ENCODE data around the gene SRGAP2B.
"Not testable (repeated sequence)": the region's sequence is repeated elsewhere in the genome, so short reads cannot be mapped to it uniquely, and the experiment has no call there.

SRGAP2B gene

DNA sequence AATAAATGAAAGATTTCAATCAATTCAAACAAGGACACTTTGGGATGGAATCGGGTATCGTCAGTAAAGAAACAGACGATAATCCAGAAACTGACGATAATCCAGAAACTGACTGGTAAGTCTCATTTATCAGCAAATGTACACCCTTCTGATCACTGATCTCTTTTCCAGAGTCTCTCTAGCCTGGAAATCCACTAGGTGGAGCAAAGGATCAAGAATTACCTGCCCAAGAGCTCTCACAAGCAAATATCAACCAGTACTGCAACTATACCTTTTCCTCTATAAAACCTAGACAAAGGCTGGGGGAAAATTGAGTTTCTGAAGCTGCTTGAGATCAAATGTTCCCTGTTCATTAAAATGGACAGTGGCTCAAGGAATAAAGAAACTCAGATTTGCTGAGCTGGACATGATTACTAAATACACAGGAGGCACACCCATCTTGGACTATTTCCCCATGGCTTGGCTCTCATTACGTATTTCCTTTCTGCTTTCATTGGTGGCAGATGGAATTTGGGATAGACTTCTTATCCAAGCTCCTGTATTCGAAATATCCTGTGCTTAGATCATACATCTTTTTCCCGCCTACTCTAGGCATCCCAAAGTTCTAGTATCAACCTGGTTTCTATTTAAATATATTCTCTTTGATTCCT lies 29.0 kb upstream of the SRGAP2B start:
- CTCF ChIA-PET; DNase-seq; H3K4me1 ChIP-seq (ENCODE audit: control extremely low read depth in 1 of 4, control insufficient read depth in 4 of 4, insufficient read depth in 4 of 4, low read length in 3 of 4); H3K27me3 ChIP-seq (replicated peaks in 2 of 5; ENCODE audit: control insufficient read depth in 4 of 5, insufficient read depth in 5 of 5, low read length in 4 of 5); H3K9me3 ChIP-seq (ENCODE audit: control extremely low read depth in 1 of 5, control insufficient read depth in 4 of 5, insufficient read depth in 2 of 5, low read depth in 1 of 5, low read length in 4 of 5); H3K36me3 ChIP-seq (ENCODE audit: control insufficient read depth in 4 of 4, insufficient read depth in 4 of 4, low read length in 3 of 4); H3K27ac ChIP-seq (ENCODE audit: insufficient read depth in 1 of 2, low read depth in 1 of 2, low read length in 2 of 2, poor library complexity in 1 of 2, severe bottlenecking in 2 of 2); H3K4me3 ChIP-seq (ENCODE audit: control insufficient read depth in 1 of 7, extremely low read depth in 1 of 7, insufficient read depth in 4 of 7, low read depth in 2 of 7, low read length in 6 of 7); POLR2A ChIA-PET: not testable (repeated sequence)
- no CpG with 5 or more reads among the region's 7 CpGs for WGBS (ENCODE audit: insufficient coverage)

- WGBS (ENCODE audit: insufficient coverage) = no CpG with 5 or more reads among the region's 1 CpG
- H3K27me3 ChIP-seq (replicated peaks in 2 of 5; ENCODE audit: control insufficient read depth in 4 of 5, insufficient read depth in 5 of 5, low read length in 4 of 5); POLR2A ChIA-PET; H3K4me3 ChIP-seq (ENCODE audit: control insufficient read depth in 1 of 7, extremely low read depth in 1 of 7, insufficient read depth in 4 of 7, low read depth in 2 of 7, low read length in 6 of 7); H3K36me3 ChIP-seq (ENCODE audit: control insufficient read depth in 4 of 4, insufficient read depth in 4 of 4, low read length in 3 of 4); H3K4me1 ChIP-seq (ENCODE audit: control extremely low read depth in 1 of 4, control insufficient read depth in 4 of 4, insufficient read depth in 4 of 4, low read length in 3 of 4); H3K9me3 ChIP-seq (ENCODE audit: control extremely low read depth in 1 of 5, control insufficient read depth in 4 of 5, insufficient read depth in 2 of 5, low read depth in 1 of 5, low read length in 4 of 5); CTCF ChIA-PET; H3K27ac ChIP-seq (ENCODE audit: insufficient read depth in 1 of 2, low read depth in 1 of 2, low read length in 2 of 2, poor library complexity in 1 of 2, severe bottlenecking in 2 of 2); DNase-seq: not testable (repeated sequence)
These were observed 27.9 kb upstream of the SRGAP2B start for GRCh38 chr1:145123062-145123395.

GRCh38 chr1:145122344-145123061 lies 27.4 kb upstream of the SRGAP2B start:
- CTCF ChIA-PET; H3K9me3 ChIP-seq (ENCODE audit: control extremely low read depth in 1 of 5, control insufficient read depth in 4 of 5, insufficient read depth in 2 of 5, low read depth in 1 of 5, low read length in 4 of 5); H3K27me3 ChIP-seq (replicated peaks in 2 of 5; ENCODE audit: control insufficient read depth in 4 of 5, insufficient read depth in 5 of 5, low read length in 4 of 5); H3K27ac ChIP-seq (ENCODE audit: insufficient read depth in 1 of 2, low read depth in 1 of 2, low read length in 2 of 2, poor library complexity in 1 of 2, severe bottlenecking in 2 of 2); DNase-seq; H3K4me3 ChIP-seq (ENCODE audit: control insufficient read depth in 1 of 7, extremely low read depth in 1 of 7, insufficient read depth in 4 of 7, low read depth in 2 of 7, low read length in 6 of 7); POLR2A ChIA-PET; H3K4me1 ChIP-seq (ENCODE audit: control extremely low read depth in 1 of 4, control insufficient read depth in 4 of 4, insufficient read depth in 4 of 4, low read length in 3 of 4); H3K36me3 ChIP-seq (ENCODE audit: control insufficient read depth in 4 of 4, insufficient read depth in 4 of 4, low read length in 3 of 4): not testable (repeated sequence)
- no CpG with 5 or more reads among the region's 7 CpGs for WGBS (ENCODE audit: insufficient coverage)

DNA sequence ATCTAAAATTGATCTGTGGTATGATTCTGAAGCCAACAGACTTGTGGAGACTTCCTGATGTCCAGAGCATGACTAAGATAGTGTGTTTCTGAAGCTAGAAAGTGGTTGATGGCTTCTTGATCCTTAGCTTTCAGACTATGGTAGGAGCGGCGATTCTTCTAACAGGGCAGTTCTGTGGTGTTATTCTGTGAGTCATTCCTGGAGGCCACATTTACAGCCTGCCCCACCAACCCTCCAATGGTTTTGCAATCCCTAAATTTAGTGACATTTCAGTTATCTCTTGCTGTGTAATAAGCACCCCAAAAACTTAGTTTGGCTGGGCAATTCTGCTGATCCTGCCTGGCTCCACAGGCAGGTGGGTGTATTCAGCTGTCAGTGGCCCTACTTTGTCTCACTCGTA lies 24.7 kb upstream of the SRGAP2B start:
- CTCF ChIA-PET; POLR2A ChIA-PET; H3K9me3 ChIP-seq (ENCODE audit: control extremely low read depth in 1 of 5, control insufficient read depth in 4 of 5, insufficient read depth in 2 of 5, low read depth in 1 of 5, low read length in 4 of 5); H3K27me3 ChIP-seq (replicated peaks in 2 of 5; ENCODE audit: control insufficient read depth in 4 of 5, insufficient read depth in 5 of 5, low read length in 4 of 5); H3K4me1 ChIP-seq (ENCODE audit: control extremely low read depth in 1 of 4, control insufficient read depth in 4 of 4, insufficient read depth in 4 of 4, low read length in 3 of 4); H3K36me3 ChIP-seq (ENCODE audit: control insufficient read depth in 4 of 4, insufficient read depth in 4 of 4, low read length in 3 of 4); DNase-seq; H3K4me3 ChIP-seq (ENCODE audit: control insufficient read depth in 1 of 7, extremely low read depth in 1 of 7, insufficient read depth in 4 of 7, low read depth in 2 of 7, low read length in 6 of 7); H3K27ac ChIP-seq (ENCODE audit: insufficient read depth in 1 of 2, low read depth in 1 of 2, low read length in 2 of 2, poor library complexity in 1 of 2, severe bottlenecking in 2 of 2): not testable (repeated sequence)
- WGBS (ENCODE audit: insufficient coverage) = no CpG with 5 or more reads among the region's 3 CpGs

DNA sequence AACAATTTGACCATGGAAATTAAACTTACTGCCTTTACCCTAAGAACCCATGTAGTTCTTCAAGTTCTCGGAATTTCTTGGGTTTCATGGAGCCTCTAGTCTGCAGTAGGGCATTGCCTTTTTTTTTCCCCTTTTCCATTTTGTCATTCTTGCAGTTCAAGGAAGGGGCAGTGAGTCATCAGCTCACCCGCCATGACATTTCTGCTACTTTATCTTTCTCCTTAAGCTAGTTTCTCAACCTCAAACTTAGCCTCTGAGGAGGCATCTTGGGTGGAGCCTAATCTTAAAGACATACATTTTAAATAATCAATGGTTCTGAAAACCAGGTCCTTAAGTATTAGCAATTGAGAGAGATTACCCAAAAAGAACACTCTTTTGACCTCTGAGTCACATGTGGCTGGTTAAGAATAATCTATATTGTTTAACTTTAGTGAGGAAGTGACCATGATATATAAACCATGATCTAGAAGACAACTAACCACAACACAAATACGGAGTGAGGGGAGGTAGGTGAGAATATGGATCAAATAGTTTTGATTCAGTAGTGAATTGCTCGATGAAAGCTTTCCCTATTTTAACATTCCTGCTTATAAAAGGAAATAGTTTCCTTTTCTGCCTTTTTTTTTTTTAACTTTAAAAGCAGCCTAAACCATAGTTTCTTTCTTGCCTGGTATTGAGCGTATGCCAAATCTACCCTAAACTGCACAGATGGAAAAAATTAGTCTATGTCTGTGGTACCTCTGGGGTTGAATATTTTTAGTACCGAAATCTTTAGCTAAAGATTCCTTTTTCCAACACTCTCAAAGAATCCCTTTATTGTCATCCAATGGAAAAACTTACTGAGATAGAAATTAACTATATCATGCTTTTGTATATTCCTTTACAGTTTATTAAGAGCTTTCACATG lies 20.7 kb upstream of the SRGAP2B start:
- H3K4me1 ChIP-seq (ENCODE audit: control extremely low read depth in 1 of 4, control insufficient read depth in 4 of 4, insufficient read depth in 4 of 4, low read length in 3 of 4); H3K4me3 ChIP-seq (ENCODE audit: control insufficient read depth in 1 of 7, extremely low read depth in 1 of 7, insufficient read depth in 4 of 7, low read depth in 2 of 7, low read length in 6 of 7); DNase-seq; CTCF ChIA-PET; H3K27ac ChIP-seq (ENCODE audit: insufficient read depth in 1 of 2, low read depth in 1 of 2, low read length in 2 of 2, poor library complexity in 1 of 2, severe bottlenecking in 2 of 2); POLR2A ChIA-PET; H3K27me3 ChIP-seq (replicated peaks in 2 of 5; ENCODE audit: control insufficient read depth in 4 of 5, insufficient read depth in 5 of 5, low read length in 4 of 5); H3K36me3 ChIP-seq (ENCODE audit: control insufficient read depth in 4 of 4, insufficient read depth in 4 of 4, low read length in 3 of 4); H3K9me3 ChIP-seq (ENCODE audit: control extremely low read depth in 1 of 5, control insufficient read depth in 4 of 5, insufficient read depth in 2 of 5, low read depth in 1 of 5, low read length in 4 of 5): not testable (repeated sequence)
- WGBS (ENCODE audit: insufficient coverage) = no CpG with 5 or more reads among the region's 6 CpGs

DNA sequence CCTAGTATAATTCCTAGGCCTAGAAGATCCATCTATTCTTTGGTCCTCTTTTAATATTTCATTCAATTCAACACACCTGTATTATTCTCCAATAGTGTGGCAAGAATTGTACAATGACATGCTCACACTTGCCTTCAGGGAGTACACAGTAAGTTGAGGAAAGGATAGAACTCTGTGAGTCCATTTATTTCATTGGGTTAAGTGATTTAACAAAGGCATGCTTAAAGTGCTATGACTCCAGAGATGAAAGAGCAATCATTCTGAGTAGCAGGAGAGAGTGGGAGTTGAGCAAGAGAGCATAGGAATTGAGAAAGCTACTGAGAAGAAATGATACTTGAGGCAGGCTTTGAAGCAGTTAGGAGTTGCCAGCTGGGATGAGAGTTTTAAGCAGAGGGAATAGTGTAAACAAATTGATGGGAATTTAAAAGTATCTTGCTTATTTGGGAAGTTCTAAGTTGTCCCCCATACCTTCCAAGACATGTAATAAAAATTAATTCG lies 19.5 kb upstream of the SRGAP2B start:
- H3K27ac ChIP-seq (ENCODE audit: insufficient read depth in 1 of 2, low read depth in 1 of 2, low read length in 2 of 2, poor library complexity in 1 of 2, severe bottlenecking in 2 of 2); H3K4me1 ChIP-seq (ENCODE audit: control extremely low read depth in 1 of 4, control insufficient read depth in 4 of 4, insufficient read depth in 4 of 4, low read length in 3 of 4); DNase-seq; H3K27me3 ChIP-seq (replicated peaks in 2 of 5; ENCODE audit: control insufficient read depth in 4 of 5, insufficient read depth in 5 of 5, low read length in 4 of 5); H3K9me3 ChIP-seq (ENCODE audit: control extremely low read depth in 1 of 5, control insufficient read depth in 4 of 5, insufficient read depth in 2 of 5, low read depth in 1 of 5, low read length in 4 of 5); POLR2A ChIA-PET; H3K4me3 ChIP-seq (ENCODE audit: control insufficient read depth in 1 of 7, extremely low read depth in 1 of 7, insufficient read depth in 4 of 7, low read depth in 2 of 7, low read length in 6 of 7); H3K36me3 ChIP-seq (ENCODE audit: control insufficient read depth in 4 of 4, insufficient read depth in 4 of 4, low read length in 3 of 4); CTCF ChIA-PET: not testable (repeated sequence)
- WGBS (ENCODE audit: insufficient coverage) = no CpG with 5 or more reads among the region's 1 CpG

- H3K9me3 ChIP-seq (ENCODE audit: control extremely low read depth in 1 of 5, control insufficient read depth in 4 of 5, insufficient read depth in 2 of 5, low read depth in 1 of 5, low read length in 4 of 5); DNase-seq; CTCF ChIA-PET; H3K27ac ChIP-seq (ENCODE audit: insufficient read depth in 1 of 2, low read depth in 1 of 2, low read length in 2 of 2, poor library complexity in 1 of 2, severe bottlenecking in 2 of 2); H3K27me3 ChIP-seq (replicated peaks in 2 of 5; ENCODE audit: control insufficient read depth in 4 of 5, insufficient read depth in 5 of 5, low read length in 4 of 5); POLR2A ChIA-PET; H3K4me3 ChIP-seq (ENCODE audit: control insufficient read depth in 1 of 7, extremely low read depth in 1 of 7, insufficient read depth in 4 of 7, low read depth in 2 of 7, low read length in 6 of 7); H3K4me1 ChIP-seq (ENCODE audit: control extremely low read depth in 1 of 4, control insufficient read depth in 4 of 4, insufficient read depth in 4 of 4, low read length in 3 of 4); H3K36me3 ChIP-seq (ENCODE audit: control insufficient read depth in 4 of 4, insufficient read depth in 4 of 4, low read length in 3 of 4): not testable (repeated sequence)
- no CpG with 5 or more reads among the region's 3 CpGs for WGBS (ENCODE audit: insufficient coverage)
These were observed 17.6 kb upstream of the SRGAP2B start for GRCh38 chr1:145112703-145113102.
